ACC112 (cell line): Measurements from ENCODE around the gene AGMO.

ENCODE experiments used
- H2AFZ ChIP-seq: fragments of 200-600 bp; sonication (generic); one replicate; pipeline ENCODE4 v1.6.0; 2017; ENCODE audit warnings: antibody characterized with exemption, low read length; ENCODE audit not compliant: unreplicated experiment
- H3K27ac ChIP-seq: fragments of 200-600 bp; sonication (generic); 2 replicates; pipeline ENCODE4 v1.5.1; 2014; ENCODE audit warnings: low read depth, mild to moderate bottlenecking, antibody characterized with exemption, low read length, moderate library complexity
- H3K27me3 ChIP-seq: fragments of 200-600 bp; sonication (generic); 2 replicates; pipeline ENCODE4 v1.6.1; 2014; ENCODE audit warnings: mild to moderate bottlenecking, antibody characterized with exemption, low read length, moderate library complexity, mixed read lengths; ENCODE audit not compliant: insufficient read depth
- H3K36me3 ChIP-seq: fragments of 200-600 bp; sonication (generic); 2 replicates; pipeline ENCODE4 v1.6.1; 2016; ENCODE audit warnings: mild to moderate bottlenecking, antibody characterized with exemption, low read length, moderate library complexity, mixed read lengths; ENCODE audit not compliant: insufficient read depth
- H3K4me1 ChIP-seq: fragments of 200-600 bp; sonication (generic); one replicate; pipeline ENCODE4 v1.6.1; 2016; ENCODE audit warnings: low read length, mixed read lengths; ENCODE audit not compliant: insufficient read depth, unreplicated experiment, control insufficient read depth
- H3K4me3 ChIP-seq: fragments of 200-600 bp; sonication (generic); 2 replicates; pipeline ENCODE4 v1.5.1; 2014; ENCODE audit warnings: mild to moderate bottlenecking, low read depth, low read length
- H3K79me2 ChIP-seq: fragments of 200-600 bp; sonication (generic); one replicate; pipeline ENCODE4 v1.6.0; 2016; ENCODE audit warnings: low read length; ENCODE audit not compliant: control insufficient read depth, unreplicated experiment, insufficient read depth

Gene AGMO

GRCh38 chr7:15402436-15403136 lies 159.2 kb downstream of the AGMO start:
- Histone ChIP-seq H3K36me3 (peaks cover 5% of the 10 kb centered on the region; the same call in 1 of the 2 replicates), H2AFZ (no peak overlapping the region), H3K4me3 (no peak overlapping the region), H3K4me1 (no peaks in the 10 kb centered on the region), H3K27ac (no peak overlapping the region), H3K27me3 (no peaks in the 10 kb centered on the region), H3K79me2 (no peaks in the 10 kb centered on the region)

- no peak overlapping the region for H3K27ac ChIP-seq
- no peak overlapping the region for H3K4me3 ChIP-seq
- no peaks in the 10 kb centered on the region for H3K27me3 ChIP-seq
- peaks cover 3% of the 10 kb centered on the region; the same call in 1 of the 2 replicates for H3K36me3 ChIP-seq
- H3K4me1 ChIP-seq = no peaks in the 10 kb centered on the region
- H3K79me2 ChIP-seq = no peaks in the 10 kb centered on the region
- H2AFZ ChIP-seq = no peak overlapping the region
Observed at GRCh38 chr7:15400440-15400839, 161.4 kb downstream of the AGMO start.

GRCh38 chr7:15399441-15399840 lies 162.4 kb downstream of the AGMO start:
- Histone ChIP-seq H2AFZ (peak overlapping the region; percentile 77), H3K36me3 (no peaks in the 10 kb centered on the region), H3K4me3 (peak overlapping the region; percentile 14; the same call in 1 of the 2 replicates), H3K4me1 (no peaks in the 10 kb centered on the region), H3K27ac (peak overlapping the region; percentile 37; the same call in 1 of the 2 replicates), H3K79me2 (no peaks in the 10 kb centered on the region), H3K27me3 (no peaks in the 10 kb centered on the region)

GRCh38 chr7:15397922-15398760 lies 163.7 kb downstream of the AGMO start:
- no peak overlapping the region for H3K4me3 ChIP-seq
- H2AFZ ChIP-seq = no peak overlapping the region
- no peaks in the 10 kb centered on the region for H3K4me1 ChIP-seq

GRCh38 chr7:15397159-15397550 lies 164.7 kb downstream of the AGMO start:
- Histone ChIP-seq H3K4me3 (no peak overlapping the region), H3K79me2 (no peaks in the 10 kb centered on the region), H3K27ac (no peak overlapping the region), H3K36me3 (no peaks in the 10 kb centered on the region), H3K27me3 (no peaks in the 10 kb centered on the region), H2AFZ (no peak overlapping the region), H3K4me1 (no peaks in the 10 kb centered on the region)

More at GRCh38 chr7:15397922-15398760, 163.7 kb downstream of the AGMO start:
- H3K36me3 ChIP-seq = no peaks in the 10 kb centered on the region
- no peaks in the 10 kb centered on the region for H3K27me3 ChIP-seq
- H3K27ac ChIP-seq = no peak overlapping the region
- H3K79me2 ChIP-seq = no peaks in the 10 kb centered on the region

- no peaks in the 10 kb centered on the region for H3K36me3 ChIP-seq
- H3K4me3 ChIP-seq = no peak overlapping the region
- no peaks in the 10 kb centered on the region for H3K27me3 ChIP-seq
- no peaks in the 10 kb centered on the region for H3K79me2 ChIP-seq
- no peak overlapping the region for H2AFZ ChIP-seq
- H3K4me1 ChIP-seq = no peaks in the 10 kb centered on the region
- no peak overlapping the region for H3K27ac ChIP-seq
Observed at GRCh38 chr7:15396210-15397158, 165.3 kb downstream of the AGMO start.

- Histone ChIP-seq H3K27me3 (no peaks in the 10 kb centered on the region), H3K4me3 (no peak overlapping the region), H3K27ac (no peak overlapping the region), H2AFZ (no peak overlapping the region), H3K79me2 (no peaks in the 10 kb centered on the region), H3K4me1 (no peaks in the 10 kb centered on the region), H3K36me3 (no peaks in the 10 kb centered on the region)
Observed at GRCh38 chr7:15389073-15389472, 172.7 kb downstream of the AGMO start.

GRCh38 chr7:15378494-15379145 lies 183.2 kb downstream of the AGMO start:
- Histone ChIP-seq H3K27ac (no peak overlapping the region), H3K36me3 (no peaks in the 10 kb centered on the region), H2AFZ (no peak overlapping the region), H3K4me1 (peaks cover 15% of the 10 kb centered on the region), H3K4me3 (no peak overlapping the region), H3K79me2 (no peaks in the 10 kb centered on the region), H3K27me3 (no peaks in the 10 kb centered on the region)

- Histone ChIP-seq H3K27me3 (no peaks in the 10 kb centered on the region), H3K79me2 (no peaks in the 10 kb centered on the region), H2AFZ (peak overlapping the region; percentile 10), H3K4me3 (peak overlapping the region; percentile 42), H3K36me3 (no peaks in the 10 kb centered on the region), H3K27ac (no peak overlapping the region), H3K4me1 (peaks cover 15% of the 10 kb centered on the region)
Observed at GRCh38 chr7:15376600-15376999, 185.2 kb downstream of the AGMO start.

- H3K79me2 ChIP-seq = no peaks in the 10 kb centered on the region
- H3K4me3 ChIP-seq = no peak overlapping the region
Observed at GRCh38 chr7:15370441-15370840, 191.4 kb downstream of the AGMO start.

More at GRCh38 chr7:15370441-15370840, 191.4 kb downstream of the AGMO start:
- no peaks in the 10 kb centered on the region for H3K4me1 ChIP-seq
- H3K27me3 ChIP-seq = no peaks in the 10 kb centered on the region
- no peak overlapping the region for H3K27ac ChIP-seq
- no peaks in the 10 kb centered on the region for H3K36me3 ChIP-seq
- H2AFZ ChIP-seq = no peak overlapping the region
